Brain microvascular endothelial cell (primary cell): Measurements from ENCODE around the gene CDK5RAP3.

ENCODE experiments used
- DNase-seq: peaks from one replicate; pipeline ENCODE4 v3.0.0-alpha.2; 2020
- H3K27ac ChIP-seq: fragments of 250-450 bp; sonication (Bioruptor Pico); 2 replicates; pipeline ENCODE4 v1.5.1; 2020; ENCODE audit warnings: mild to moderate bottlenecking, moderate library complexity
- H3K27me3 ChIP-seq: fragments of 250-450 bp; sonication (Bioruptor Pico); replicated peaks from 2 replicates; pipeline ENCODE4 v1.5.1; 2020; ENCODE audit warnings: mild to moderate bottlenecking
- H3K36me3 ChIP-seq: fragments of 250-450 bp; sonication (Bioruptor Pico); replicated peaks from 2 replicates; pipeline ENCODE4 v1.5.1; 2020; ENCODE audit warnings: mild to moderate bottlenecking
- H3K4me3 ChIP-seq: 2 replicates; pipeline ENCODE4 v1.5.1; 2011; ENCODE audit warnings: low read depth, mild to moderate bottlenecking, control low read depth, low read length, moderate library complexity
- CTCF ChIP-seq: IDR thresholded peaks from 2 replicates; pipeline ENCODE4 v1.5.1; 2011; ENCODE audit warnings: low read depth, mild to moderate bottlenecking, moderate library complexity, low read length, control low read depth, inconsistent platforms; ENCODE audit errors: missing control alignments
- in situ Hi-C: cut with HindIII; loops from 2 replicates; pipeline ENCODE4 v1.10.0; 2017; ENCODE audit warnings: low sequenced_read_pairs, low pct_ligation_motif_present

Gene CDK5RAP3

DNA sequence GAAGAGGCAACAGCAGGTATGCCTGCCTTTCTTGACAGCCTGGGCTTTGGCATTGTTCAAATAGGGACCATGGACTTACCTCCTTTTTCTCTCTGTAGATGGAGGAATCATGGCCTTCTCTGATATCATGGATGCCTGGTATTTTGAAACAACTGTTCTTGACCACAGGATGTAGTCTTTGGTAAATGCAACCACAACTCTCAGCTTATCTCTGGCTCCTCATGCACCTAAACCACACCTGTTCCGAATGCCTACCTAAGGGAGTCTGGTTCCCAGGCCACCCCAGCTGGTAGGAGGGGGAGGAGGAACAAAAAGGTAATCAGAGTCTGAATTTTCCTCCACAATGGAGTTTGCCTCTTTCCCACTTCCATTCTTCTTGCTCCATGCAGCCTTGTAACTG, 18.8 kb downstream of the CDK5RAP3 start:
- in situ Hi-C loops = no loop called here
- no peak for TF ChIP-seq CTCF
- DNase-seq = no peak

GRCh38 chr17:47990962-47991731, 20.2 kb downstream of the CDK5RAP3 start:
- no peak overlapping the region for H3K4me3 ChIP-seq
- H3K36me3 ChIP-seq = no peaks in the 10 kb centered on the region
- no peak overlapping the region for H3K27ac ChIP-seq
- no peak for DNase-seq
- H3K27me3 ChIP-seq = no peaks in the 10 kb centered on the region
- in situ Hi-C loops = no loop called here
- TF ChIP-seq CTCF = no peak

More for the DNA sequence above, 18.8 kb downstream of the CDK5RAP3 start:
- Histone ChIP-seq H3K36me3 (no peaks in the 10 kb centered on the region), H3K27me3 (no peaks in the 10 kb centered on the region), H3K27ac (no peak overlapping the region), H3K4me3 (no peak overlapping the region)

DNA sequence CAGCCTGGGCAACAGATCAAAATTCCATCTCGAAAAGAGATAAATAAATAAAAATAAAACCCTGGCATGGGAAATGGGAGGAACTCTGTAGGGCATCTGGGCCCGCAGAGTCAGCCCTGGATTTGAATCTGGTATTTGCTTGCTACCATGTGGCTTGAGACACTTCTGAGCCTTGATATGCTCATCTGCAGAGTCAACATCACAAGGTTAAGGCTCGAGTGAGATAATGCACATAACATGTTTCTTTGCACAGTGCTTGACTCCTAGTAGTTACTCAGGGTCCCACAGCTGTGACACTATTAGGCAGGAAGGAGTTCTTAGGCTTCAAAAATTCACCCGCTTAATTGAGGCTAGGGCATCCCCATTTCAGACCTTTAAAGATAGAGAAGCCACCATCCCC, 21.3 kb downstream of the CDK5RAP3 start:
- Histone ChIP-seq H3K4me3 (no peak overlapping the region), H3K36me3 (no peaks in the 10 kb centered on the region), H3K27me3 (no peaks in the 10 kb centered on the region), H3K27ac (no peak overlapping the region)
- in situ Hi-C loops = no loop called here
- no peak for TF ChIP-seq CTCF
- no peak for DNase-seq

DNA sequence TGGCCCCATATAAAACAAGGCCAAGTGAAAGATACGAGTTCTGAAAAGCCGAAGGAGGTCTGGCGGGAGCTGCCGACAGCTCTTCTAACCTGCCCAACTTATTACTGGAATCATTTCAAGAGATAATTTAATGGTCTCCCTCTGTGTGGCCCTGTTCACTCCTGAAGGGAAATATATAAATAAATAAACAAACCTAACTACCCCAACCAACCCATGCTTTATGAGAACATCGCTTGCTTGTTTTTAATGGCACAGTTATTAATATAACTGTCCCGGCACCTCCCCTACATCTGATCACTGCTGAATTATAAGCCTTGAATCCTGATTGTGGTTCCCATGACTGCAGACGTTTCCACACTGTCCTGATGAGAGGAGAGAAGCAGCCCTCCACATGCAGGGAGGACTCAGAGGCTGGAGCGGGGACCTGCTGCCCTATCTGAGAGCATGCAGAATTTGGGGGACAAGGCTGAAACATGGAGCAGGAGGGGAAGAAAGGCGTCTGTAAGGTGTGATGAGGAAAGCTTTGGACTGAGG, 22.2 kb downstream of the CDK5RAP3 start:
- in situ Hi-C loops = no loop called here
- Histone ChIP-seq H3K36me3 (no peaks in the 10 kb centered on the region), H3K27ac (no peak overlapping the region), H3K27me3 (no peaks in the 10 kb centered on the region), H3K4me3 (no peak overlapping the region)
- no peak for TF ChIP-seq CTCF
- no peak for DNase-seq

DNA sequence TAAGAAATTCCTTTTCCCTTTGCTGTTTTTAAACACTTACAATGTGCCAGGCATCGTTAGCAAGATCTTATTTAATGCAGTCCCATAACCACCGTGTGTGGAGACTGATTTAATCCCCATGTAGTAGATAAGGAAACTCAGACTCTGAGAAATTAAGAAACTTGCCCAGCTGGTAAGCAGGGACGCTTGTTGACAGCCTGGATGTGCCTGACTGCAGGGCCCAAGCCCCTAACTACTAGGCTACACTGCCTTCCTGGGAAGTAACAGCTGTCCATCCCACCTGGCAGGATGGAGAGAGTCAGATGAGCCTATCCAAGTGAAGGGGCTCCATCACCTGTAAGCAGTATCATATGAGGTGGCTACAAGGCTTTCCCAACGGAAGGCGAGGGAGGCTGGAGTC, 23.1 kb downstream of the CDK5RAP3 start:
- TF ChIP-seq CTCF = no peak
- H3K27me3 ChIP-seq = no peaks in the 10 kb centered on the region
- no peaks in the 10 kb centered on the region for H3K36me3 ChIP-seq
- no peak overlapping the region for H3K27ac ChIP-seq
- no peak for DNase-seq
- no peak overlapping the region for H3K4me3 ChIP-seq
- in situ Hi-C loops = no loop called here
